ENCODE results near the gene CPZ. TPM values are rescaled to one million over a fixed set of nuclear protein-coding genes. Genes with fewer than 3 reads are reported as not detected.

Gene CPZ
- total and polyA plus RNA-seq, 2 of the 4 experiments (the other 2 are of a cell fraction) = 0.90 to 10.3 TPM

- Histone ChIP-seq H2BK120ac (ENCODE audit: low read depth, low read length) (no peak overlapping the region), H4K8ac (ENCODE audit: low read depth in 2 of 2, low read length in 2 of 2) (no peak overlapping the region), H3K23ac (ENCODE audit: low read depth, low read length) (no peak overlapping the region), H3K4ac (ENCODE audit: low read depth, low read length) (no peak overlapping the region), H3K14ac (replicated peaks; ENCODE audit: low read depth, low read length) (no peak overlapping the region), H3K9ac (ENCODE audit: low read depth, low read length) (no peak overlapping the region), H3K56ac (ENCODE audit: extremely low read depth, insufficient read depth, low read length) (no peak overlapping the region), H3K4me1 (ENCODE audit: control insufficient read depth, insufficient read depth, low read length) (no peaks in the 10 kb centered on the region), H3K27me3 (ENCODE audit: control insufficient read depth, insufficient read depth, low read length) (peaks cover 20% of the 10 kb centered on the region; the same call in 1 of the 2 replicates), H3K9me1 (ENCODE audit: insufficient read depth, low read length) (no peaks in the 10 kb centered on the region), H3K18ac (ENCODE audit: low read depth, low read length) (no peak overlapping the region), H4K91ac (ENCODE audit: insufficient read depth, low read depth, low read length) (no peak overlapping the region), H3K4me3 (ENCODE audit: insufficient read depth, low read depth, low read length) (no peak overlapping the region), H4K20me1 (ENCODE audit: insufficient read depth, low read length) (no peaks in the 10 kb centered on the region), H2AFZ (replicated peaks; ENCODE audit: low read length, poor library complexity) (no peak overlapping the region), H3K27ac (ENCODE audit: insufficient read depth, low read length) (no peak overlapping the region), H3K4me2 (ENCODE audit: low read depth, low read length) (no peak overlapping the region), H2BK15ac (ENCODE audit: low read depth, low read length) (no peak overlapping the region), H2BK20ac (ENCODE audit: low read depth, low read length) (no peak overlapping the region), H2AK9ac (replicated peaks; ENCODE audit: low read depth, low read length, poor library complexity) (no peak overlapping the region), H2AK5ac (ENCODE audit: low read depth, low read length) (no peak overlapping the region), H3K79me1 (ENCODE audit: low read depth in 1 of 2, low read length in 2 of 2) (no peaks in the 10 kb centered on the region), H4K5ac (ENCODE audit: low read depth, low read length) (no peak overlapping the region), H3K36me3 (ENCODE audit: control insufficient read depth, insufficient read depth, low read length) (no peaks in the 10 kb centered on the region), H3K9me3 (ENCODE audit: control insufficient read depth, insufficient read depth, low read length) (no peaks in the 10 kb centered on the region), H2BK5ac (ENCODE audit: low read depth, low read length, poor library complexity, severe bottlenecking) (no peak overlapping the region)
- no TSS peak for BruUV-seq (replicated peaks)
- intact Hi-C loops (cut with micrococcal nuclease) = no loop called here
- WGBS, 2 experiments (ENCODE audit: extremely low coverage in 2 of 2, insufficient read length in 1 of 2) = 76% methylated on average over 10 of the region's 25 CpGs; no CpG with 5 or more reads in 1 of the 2 experiments
- ChIA-PET POLR2A (ENCODE audit: unreplicated experiment) (no interaction called here), CTCF (no interaction called here)
- no peak for ATAC-seq (ENCODE audit: low read depth)
- TF ChIP-seq POLR2A (IDR thresholded peaks at IDR 0.05; ENCODE audit: low read depth, low read length) (no peak), SMC3 (IDR thresholded peaks at IDR 0.05; ENCODE audit: low read depth, low read length) (no peak), NFE2L2 (IDR thresholded peaks at IDR 0.05; ENCODE audit: low read depth, low read length) (no peak), FOS (IDR thresholded peaks at IDR 0.05; ENCODE audit: low read depth, low read length) (no peak), MXI1 (IDR thresholded peaks at IDR 0.05; ENCODE audit: borderline replicate concordance, low read depth, low read length) (no peak), BHLHE40 (IDR thresholded peaks at IDR 0.05; ENCODE audit: low read depth, low read length) (no peak), RAD21 (IDR thresholded peaks at IDR 0.05; ENCODE audit: low read length) (no peak), RCOR1 (IDR thresholded peaks at IDR 0.05; ENCODE audit: insufficient replicate concordance, low read length) (no peak), MAZ (IDR thresholded peaks at IDR 0.05; ENCODE audit: borderline replicate concordance, low read depth, low read length) (no peak), CEBPB (IDR thresholded peaks at IDR 0.05; ENCODE audit: low read depth, low read length) (no peak)
- TF ChIP-seq, protein P1, sequence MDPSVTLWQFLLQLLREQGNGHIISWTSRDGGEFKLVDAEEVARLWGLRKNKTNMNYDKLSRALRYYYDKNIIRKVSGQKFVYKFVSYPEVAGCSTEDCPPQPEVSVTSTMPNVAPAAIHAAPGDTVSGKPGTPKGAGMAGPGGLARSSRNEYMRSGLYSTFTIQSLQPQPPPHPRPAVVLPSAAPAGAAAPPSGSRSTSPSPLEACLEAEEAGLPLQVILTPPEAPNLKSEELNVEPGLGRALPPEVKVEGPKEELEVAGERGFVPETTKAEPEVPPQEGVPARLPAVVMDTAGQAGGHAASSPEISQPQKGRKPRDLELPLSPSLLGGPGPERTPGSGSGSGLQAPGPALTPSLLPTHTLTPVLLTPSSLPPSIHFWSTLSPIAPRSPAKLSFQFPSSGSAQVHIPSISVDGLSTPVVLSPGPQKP (IDR thresholded peaks at IDR 0.05; ENCODE audit: borderline replicate concordance, low read depth, low read length) = no peak
- TF ChIP-seq, protein P2, sequence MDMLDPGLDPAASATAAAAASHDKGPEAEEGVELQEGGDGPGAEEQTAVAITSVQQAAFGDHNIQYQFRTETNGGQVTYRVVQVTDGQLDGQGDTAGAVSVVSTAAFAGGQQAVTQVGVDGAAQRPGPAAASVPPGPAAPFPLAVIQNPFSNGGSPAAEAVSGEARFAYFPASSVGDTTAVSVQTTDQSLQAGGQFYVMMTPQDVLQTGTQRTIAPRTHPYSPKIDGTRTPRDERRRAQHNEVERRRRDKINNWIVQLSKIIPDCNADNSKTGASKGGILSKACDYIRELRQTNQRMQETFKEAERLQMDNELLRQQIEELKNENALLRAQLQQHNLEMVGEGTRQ (IDR thresholded peaks at IDR 0.05; ENCODE audit: low read depth, low read length) = no peak
- no peak for DNase-seq
- dilution Hi-C loops (cut with HindIII; ENCODE audit: low sequenced_read_pairs, unreplicated experiment) = no loop called here
- in situ Hi-C loops (cut with MboI; ENCODE audit: low sequenced_read_pairs) = no loop called here
Observed at GRCh38 chr4:8652181-8653078, 59.9 kb downstream of the CPZ start.
